D721Med (cell line): Measurements from ENCODE around the gene HLA-G.

Experiments
- DNase-seq: peaks from one replicate; pipeline ENCODE4 v3.0.0; 2011; ENCODE audit warnings: low spot score; ENCODE audit not compliant: insufficient read length
- FAIRE-seq: peaks from 2 replicates; lab custom pipeline; 2011; peaks lifted over from hg19 to GRCh38; lab: Jason Lieb, UNC
- TF ChIP-seq, protein P1 (sequence below): IDR thresholded peaks from 2 replicates; pipeline ENCODE4 v1.5.1; 2012; ENCODE audit warnings: mild to moderate bottlenecking, control low read depth; ENCODE audit not compliant: insufficient read depth; ENCODE audit errors: missing control alignments

The HLA-G gene

DNA sequence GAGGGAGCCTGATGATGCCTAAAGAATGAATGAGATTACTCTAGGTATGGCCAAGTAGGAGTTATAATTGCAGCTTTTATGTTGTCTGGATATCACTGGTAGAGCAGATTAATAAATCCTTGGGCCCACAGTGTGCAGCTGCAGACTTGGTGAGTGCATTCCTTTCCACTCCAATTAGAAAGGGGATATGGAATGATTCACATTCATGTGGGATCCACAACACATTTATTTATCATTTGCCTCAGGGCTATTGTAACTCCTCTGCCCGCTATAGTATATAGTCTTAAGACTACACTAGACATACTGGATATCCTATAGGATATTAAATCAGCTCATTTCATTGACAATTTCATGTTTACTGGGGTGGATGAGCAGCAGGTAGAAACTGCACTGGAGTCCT lies 11.6 kb upstream of the HLA-G start:
- FAIRE-seq, result no peak
- TF ChIP-seq, protein P1, sequence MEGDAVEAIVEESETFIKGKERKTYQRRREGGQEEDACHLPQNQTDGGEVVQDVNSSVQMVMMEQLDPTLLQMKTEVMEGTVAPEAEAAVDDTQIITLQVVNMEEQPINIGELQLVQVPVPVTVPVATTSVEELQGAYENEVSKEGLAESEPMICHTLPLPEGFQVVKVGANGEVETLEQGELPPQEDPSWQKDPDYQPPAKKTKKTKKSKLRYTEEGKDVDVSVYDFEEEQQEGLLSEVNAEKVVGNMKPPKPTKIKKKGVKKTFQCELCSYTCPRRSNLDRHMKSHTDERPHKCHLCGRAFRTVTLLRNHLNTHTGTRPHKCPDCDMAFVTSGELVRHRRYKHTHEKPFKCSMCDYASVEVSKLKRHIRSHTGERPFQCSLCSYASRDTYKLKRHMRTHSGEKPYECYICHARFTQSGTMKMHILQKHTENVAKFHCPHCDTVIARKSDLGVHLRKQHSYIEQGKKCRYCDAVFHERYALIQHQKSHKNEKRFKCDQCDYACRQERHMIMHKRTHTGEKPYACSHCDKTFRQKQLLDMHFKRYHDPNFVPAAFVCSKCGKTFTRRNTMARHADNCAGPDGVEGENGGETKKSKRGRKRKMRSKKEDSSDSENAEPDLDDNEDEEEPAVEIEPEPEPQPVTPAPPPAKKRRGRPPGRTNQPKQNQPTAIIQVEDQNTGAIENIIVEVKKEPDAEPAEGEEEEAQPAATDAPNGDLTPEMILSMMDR, result no peak
- DNase-seq, result no peak

DNA sequence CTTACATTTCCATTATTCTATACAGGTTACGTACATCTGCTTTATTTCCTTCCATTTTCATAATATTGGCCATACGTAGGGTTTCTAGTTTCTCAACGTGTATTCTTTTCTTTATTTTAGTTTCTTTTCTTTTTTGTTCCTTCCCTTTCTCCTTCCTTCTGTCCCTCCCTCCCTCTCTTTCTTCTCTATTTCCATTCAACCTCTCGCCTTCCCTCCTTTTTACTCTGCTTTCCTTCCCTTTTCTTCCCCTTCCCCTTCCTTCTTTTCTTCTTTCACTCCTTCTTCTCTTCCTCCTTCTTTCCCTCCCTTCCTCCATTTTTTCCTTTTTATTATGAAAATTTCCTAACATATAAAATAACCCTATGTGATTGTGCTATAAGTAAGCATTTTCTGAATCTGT lies 8.7 kb upstream of the HLA-G start:
- DNase-seq (no peak), FAIRE-seq (no peak)
- TF ChIP-seq, protein P1, result no peak

DNA sequence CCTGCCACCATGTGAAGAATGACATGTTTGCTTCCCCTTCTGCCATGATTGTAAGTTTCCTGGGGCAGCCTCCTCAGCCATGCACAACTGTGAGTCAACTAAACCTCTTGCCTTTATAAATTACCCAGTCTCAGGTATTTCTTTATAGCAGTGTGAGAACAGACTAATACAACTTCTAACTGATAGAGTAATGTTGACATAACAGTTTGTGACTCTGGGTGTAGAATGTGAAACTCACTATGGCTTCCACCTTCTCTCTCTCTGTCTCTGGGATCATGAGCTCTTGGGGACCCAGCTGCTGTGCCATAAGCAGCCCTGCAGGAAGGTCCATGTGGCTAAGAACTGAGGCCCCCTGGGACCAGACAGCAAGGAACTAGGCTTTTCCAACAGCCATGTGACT lies 3.5 kb upstream of the HLA-G start:
- TF ChIP-seq, protein P1, result no peak
- DNase-seq (no peak), FAIRE-seq (no peak)

DNA sequence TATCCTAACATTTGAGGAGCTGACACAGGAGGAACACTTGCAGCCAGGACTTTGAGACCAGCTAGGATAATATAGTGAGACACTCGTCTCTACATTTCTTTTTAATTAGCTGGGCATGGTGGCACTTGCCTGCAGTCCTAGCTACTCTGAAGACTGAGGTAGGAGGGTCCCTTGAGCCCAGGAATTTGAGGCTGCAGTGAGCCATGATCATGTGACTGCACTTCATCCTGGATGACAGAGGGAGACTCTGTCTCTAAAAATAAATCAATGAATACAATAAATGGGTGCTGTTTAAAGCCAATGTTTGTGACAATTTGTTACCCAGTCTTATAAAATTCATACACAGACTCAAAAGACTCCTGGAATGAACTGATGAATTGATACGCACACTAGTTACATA lies 1.8 kb upstream of the HLA-G start:
- TF ChIP-seq, protein P1, result no peak
- DNase-seq (no peak), FAIRE-seq (no peak)

DNA sequence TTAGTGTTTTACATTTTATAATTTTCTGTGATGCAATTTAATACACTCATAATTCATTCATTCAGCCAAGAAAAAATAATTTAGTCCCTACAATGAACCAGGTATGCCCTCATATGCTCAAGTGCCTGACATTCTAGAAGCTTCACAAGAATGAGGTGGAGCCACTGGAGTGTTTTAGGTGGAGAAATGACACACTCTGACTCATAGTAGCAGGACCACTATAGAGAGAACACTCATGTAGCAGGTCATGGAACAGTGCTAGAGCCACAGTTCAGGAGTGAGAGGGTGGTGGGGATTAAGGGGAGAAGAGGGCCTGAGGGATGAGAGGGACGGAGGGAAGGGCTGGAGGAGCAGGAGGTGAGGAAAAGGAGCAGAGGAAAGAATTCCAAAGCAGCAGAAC lies 1.4 kb upstream of the HLA-G start:
- DNase-seq (no peak), FAIRE-seq (no peak)

DNA sequence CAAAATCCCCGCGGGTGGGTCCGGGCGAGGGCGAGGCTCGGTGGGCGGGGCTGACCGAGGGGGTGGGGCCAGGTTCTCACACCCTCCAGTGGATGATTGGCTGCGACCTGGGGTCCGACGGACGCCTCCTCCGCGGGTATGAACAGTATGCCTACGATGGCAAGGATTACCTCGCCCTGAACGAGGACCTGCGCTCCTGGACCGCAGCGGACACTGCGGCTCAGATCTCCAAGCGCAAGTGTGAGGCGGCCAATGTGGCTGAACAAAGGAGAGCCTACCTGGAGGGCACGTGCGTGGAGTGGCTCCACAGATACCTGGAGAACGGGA lies 809 bp downstream of the HLA-G start:
- FAIRE-seq (no peak), DNase-seq (no peak)
- TF ChIP-seq, protein P1, result no peak

More for the DNA sequence above, 1.4 kb upstream of the HLA-G start:
- TF ChIP-seq, protein P1, result no peak

DNA sequence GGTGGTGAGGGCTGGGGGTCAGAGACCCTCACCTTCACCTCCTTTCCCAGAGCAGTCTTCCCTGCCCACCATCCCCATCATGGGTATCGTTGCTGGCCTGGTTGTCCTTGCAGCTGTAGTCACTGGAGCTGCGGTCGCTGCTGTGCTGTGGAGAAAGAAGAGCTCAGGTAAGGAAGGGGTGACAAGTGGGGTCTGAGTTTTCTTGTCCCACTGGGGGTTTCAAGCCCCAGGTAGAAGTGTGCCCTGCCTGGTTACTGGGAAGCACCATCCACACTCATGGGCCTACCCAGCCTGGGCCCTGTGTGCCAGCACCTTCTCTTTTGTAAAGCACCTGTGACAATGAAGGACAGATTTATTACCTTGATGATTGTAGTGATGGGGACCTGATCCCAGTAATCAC lies 2.1 kb downstream of the HLA-G start:
- TF ChIP-seq, protein P1, result no peak
- DNase-seq, result no peak
- no peak for FAIRE-seq
